Testis (tissue), 3 donors: Measurements from ENCODE around the gene TULP1. TPM values are rescaled to one million over a fixed set of nuclear protein-coding genes. Genes with fewer than 3 reads are reported as not detected.
"Not testable (repeated sequence)": the region's sequence is repeated elsewhere in the genome, so short reads cannot be mapped to it uniquely, and the experiment has no call there.

Experiments used
- DNase-seq: peaks from one replicate; pipeline ENCODE4 v3.0.0-alpha.2; 2019
- H3K27ac ChIP-seq, 2 donors: fragments of 200-600 bp; sonication (generic); one replicate each; pipeline ENCODE4 v1.5.1; 2019
- H3K27me3 ChIP-seq: fragments of 200-600 bp; sonication (generic); one replicate; pipeline ENCODE4 v1.5.1; 2019
- H3K36me3 ChIP-seq: fragments of 200-600 bp; sonication (generic); one replicate; pipeline ENCODE4 v1.5.1; 2017; ENCODE audit warnings: low read depth; ENCODE audit errors: missing control alignments
- H3K4me1 ChIP-seq: fragments of 200-600 bp; sonication (generic); one replicate; pipeline ENCODE4 v1.5.1; 2019
- H3K4me3 ChIP-seq, 2 donors: fragments of 200-600 bp; sonication (generic); one replicate each; pipeline ENCODE4 v1.5.1; 2017 to 2019
- H3K9me3 ChIP-seq: fragments of 200-600 bp; sonication (generic); one replicate; pipeline ENCODE4 v1.5.1; 2017
- CTCF ChIP-seq, 3 experiments: fragments of 450-650 bp in 2 of 3; fragments of 200-600 bp in 1 of 3; sonication (generic) in 1 of 3; IDR thresholded peaks; one replicate each; pipeline ENCODE4 v1.5.1; 2016 to 2019; ENCODE audit warnings: antibody characterized with exemption in 3 of 3, mild to moderate bottlenecking in 2 of 3, moderate library complexity in 1 of 3
- POLR2A ChIP-seq: fragments of 450-650 bp; IDR thresholded peaks from one replicate; pipeline ENCODE4 v1.6.1; 2017; ENCODE audit warnings: antibody characterized with exemption, mild to moderate bottlenecking, moderate library complexity
- WGBS, 2 donors: methylation state at CpG; one replicate each; pipeline ENCODE4 v1.1.5; 2018; 5-methylcytosine and 5-hydroxymethylcytosine counted together
- intact Hi-C: fragments of 100-400 bp; cut with DNase I; formaldehyde crosslinking; loops from one replicate; pipeline ENCODE4 v1.15.1; 2023; ENCODE audit warnings: low total_unique reads
- polyA plus RNA-seq: library from polyadenylated mRNA; stranded (reverse); fragments of 350-450 nt; fragmentation: Illumina TruSeq; extraction: RNeasy Lipid Tissue Mini Kit (QIAGEN cat#74804); gene quantifications from one replicate; pipeline ENCODE4 v1.2.3, GENCODE V29; 2014; ENCODE audit warnings: low read depth, low replicate concordance; ENCODE audit not compliant: insufficient read depth
- total RNA-seq, 2 donors: library from RNA; depleted of rRNA; stranded (reverse); fragments of >200 nt; gene quantifications; one replicate each; pipeline ENCODE4 v1.2.3, GENCODE V29; 2016

Gene TULP1
- total and polyA plus RNA-seq, 3 donors from 2014 or later: 0.53 to 2.4 (median 0.87) TPM

GRCh38 chr6:35544769-35545361 is 32.2 kb upstream of the TULP1 start:
- 69 to 72% methylated on average over 13 of the region's 13 CpGs for WGBS, 2 donors
- no peaks in the 10 kb centered on the region for H3K9me3 ChIP-seq
- no peaks in the 10 kb centered on the region for H3K4me1 ChIP-seq
- intact Hi-C loops: no loop called here
- H3K36me3 ChIP-seq: no peaks in the 10 kb centered on the region
- H3K27me3 ChIP-seq: no peaks in the 10 kb centered on the region
- no peak for DNase-seq
- H3K27ac ChIP-seq: no peak overlapping the region
- no peak for TF ChIP-seq POLR2A
- TF ChIP-seq CTCF (IDR thresholded peaks at IDR 0.05): no peak
- no peak overlapping the region for H3K4me3 ChIP-seq

GRCh38 chr6:35543459-35544193 is 30.9 kb upstream of the TULP1 start:
- Histone ChIP-seq H3K27ac (no peak overlapping the region), H3K27me3 (no peaks in the 10 kb centered on the region), H3K4me3 (no peak overlapping the region), H3K4me1 (no peaks in the 10 kb centered on the region), H3K9me3 (no peaks in the 10 kb centered on the region), H3K36me3 (no peaks in the 10 kb centered on the region)
- TF ChIP-seq POLR2A (no peak), CTCF (IDR thresholded peaks at IDR 0.05) (no peak)
- intact Hi-C loops: no loop called here
- DNase-seq: no peak
- WGBS, 2 donors: 87 to 89% methylated on average over 16 of the region's 16 CpGs

- Histone ChIP-seq H3K27me3 (no peaks in the 10 kb centered on the region), H3K36me3 (no peaks in the 10 kb centered on the region), H3K27ac (no peak overlapping the region), H3K9me3 (no peaks in the 10 kb centered on the region), H3K4me3 (no peak overlapping the region), H3K4me1 (no peaks in the 10 kb centered on the region)
- TF ChIP-seq CTCF (IDR thresholded peaks at IDR 0.05): no peak
- TF ChIP-seq POLR2A: no peak
- WGBS, 2 donors: 74 to 92% methylated on average over 2 of the region's 2 CpGs
- intact Hi-C loops: no loop called here
- no peak for DNase-seq
Measured at GRCh38 chr6:35541836-35542235, 29.1 kb upstream of the TULP1 start.

GRCh38 chr6:35539223-35539622 is 26.5 kb upstream of the TULP1 start:
- TF ChIP-seq CTCF (IDR thresholded peaks at IDR 0.05) (no peak), POLR2A (no peak)
- intact Hi-C loops: no loop called here
- Histone ChIP-seq H3K9me3 (no peaks in the 10 kb centered on the region), H3K4me1 (no peaks in the 10 kb centered on the region), H3K36me3 (no peaks in the 10 kb centered on the region), H3K27me3 (no peaks in the 10 kb centered on the region), H3K27ac (no peak overlapping the region), H3K4me3 (no peak overlapping the region)
- no peak for DNase-seq
- 89 to 95% methylated on average over 3 of the region's 3 CpGs for WGBS, 2 donors

- intact Hi-C loops: not testable (repeated sequence)
Measured at GRCh38 chr6:35535847-35536246, 23.2 kb upstream of the TULP1 start.

More at GRCh38 chr6:35535847-35536246, 23.2 kb upstream of the TULP1 start:
- H3K27ac ChIP-seq, H3K27me3 ChIP-seq, H3K9me3 ChIP-seq, H3K4me1 ChIP-seq, H3K4me3 ChIP-seq, H3K36me3 ChIP-seq, DNase-seq: not testable (repeated sequence)
- 96 to 98% methylated on average over 6 of the region's 6 CpGs for WGBS, 2 donors
